Measurements from ENCODE around the gene TLR5.
A peak's percentile ranks its signal among the peaks of the same experiment; 100 is the strongest.

The TLR5 gene

GRCh38 chr1:223084464-223084866, 58.6 kb downstream of the TLR5 start:
- DNase-seq: no peak
- no peaks in the 10 kb centered on the region for H3K36me3 ChIP-seq
- H3K27me3 ChIP-seq: no peaks in the 10 kb centered on the region
- no peaks in the 10 kb centered on the region for H3K9me3 ChIP-seq
- H3K4me1 ChIP-seq: no peaks in the 10 kb centered on the region
- TF ChIP-seq, protein P1, sequence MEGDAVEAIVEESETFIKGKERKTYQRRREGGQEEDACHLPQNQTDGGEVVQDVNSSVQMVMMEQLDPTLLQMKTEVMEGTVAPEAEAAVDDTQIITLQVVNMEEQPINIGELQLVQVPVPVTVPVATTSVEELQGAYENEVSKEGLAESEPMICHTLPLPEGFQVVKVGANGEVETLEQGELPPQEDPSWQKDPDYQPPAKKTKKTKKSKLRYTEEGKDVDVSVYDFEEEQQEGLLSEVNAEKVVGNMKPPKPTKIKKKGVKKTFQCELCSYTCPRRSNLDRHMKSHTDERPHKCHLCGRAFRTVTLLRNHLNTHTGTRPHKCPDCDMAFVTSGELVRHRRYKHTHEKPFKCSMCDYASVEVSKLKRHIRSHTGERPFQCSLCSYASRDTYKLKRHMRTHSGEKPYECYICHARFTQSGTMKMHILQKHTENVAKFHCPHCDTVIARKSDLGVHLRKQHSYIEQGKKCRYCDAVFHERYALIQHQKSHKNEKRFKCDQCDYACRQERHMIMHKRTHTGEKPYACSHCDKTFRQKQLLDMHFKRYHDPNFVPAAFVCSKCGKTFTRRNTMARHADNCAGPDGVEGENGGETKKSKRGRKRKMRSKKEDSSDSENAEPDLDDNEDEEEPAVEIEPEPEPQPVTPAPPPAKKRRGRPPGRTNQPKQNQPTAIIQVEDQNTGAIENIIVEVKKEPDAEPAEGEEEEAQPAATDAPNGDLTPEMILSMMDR (IDR thresholded peaks at IDR 0.05; ENCODE audit: low read depth, low read length): no peak
- H3K4me3 ChIP-seq (ENCODE audit: low read depth, low read length): no peak overlapping the region

GRCh38 chr1:223083831-223084230, 59.2 kb downstream of the TLR5 start:
- no peaks in the 10 kb centered on the region for H3K36me3 ChIP-seq
- no peaks in the 10 kb centered on the region for H3K27me3 ChIP-seq
- H3K4me1 ChIP-seq: no peaks in the 10 kb centered on the region
- H3K9me3 ChIP-seq: no peaks in the 10 kb centered on the region
- DNase-seq: no peak
- no peak overlapping the region for H3K4me3 ChIP-seq (ENCODE audit: low read depth, low read length)
- TF ChIP-seq, protein P1 (IDR thresholded peaks at IDR 0.05; ENCODE audit: low read depth, low read length): no peak

DNA sequence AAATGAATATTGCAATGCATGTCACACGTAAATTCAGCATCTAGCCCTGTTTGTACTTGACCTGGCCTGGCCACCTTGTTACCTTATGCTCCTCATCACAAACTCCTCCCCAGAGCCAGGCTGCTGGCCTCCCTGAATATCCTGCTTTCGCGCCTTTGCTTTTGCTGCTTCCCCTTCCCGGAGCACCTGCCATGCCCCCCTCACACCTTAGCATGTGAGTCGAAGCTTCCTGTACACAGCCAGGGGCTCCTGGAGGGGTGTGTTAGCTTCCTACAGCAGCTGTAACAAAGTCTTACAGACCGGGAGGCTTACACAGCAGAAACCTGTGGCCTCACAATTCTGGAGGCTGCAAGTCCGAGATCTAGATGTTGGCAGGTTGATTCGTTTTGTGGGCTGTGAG, 60.1 kb downstream of the TLR5 start:
- Histone ChIP-seq H3K27me3 (no peaks in the 10 kb centered on the region), H3K4me1 (no peaks in the 10 kb centered on the region), H3K4me3 (ENCODE audit: low read depth, low read length) (no peak overlapping the region), H3K9me3 (no peaks in the 10 kb centered on the region), H3K36me3 (no peaks in the 10 kb centered on the region)
- DNase-seq: no peak
- TF ChIP-seq, protein P1 (IDR thresholded peaks at IDR 0.05; ENCODE audit: low read depth, low read length): no peak

- Histone ChIP-seq H3K4me1 (no peaks in the 10 kb centered on the region), H3K27me3 (no peaks in the 10 kb centered on the region), H3K9me3 (no peaks in the 10 kb centered on the region), H3K4me3 (ENCODE audit: low read depth, low read length) (peak overlapping the region; percentile 50), H3K36me3 (no peaks in the 10 kb centered on the region)
- TF ChIP-seq, protein P1 (IDR thresholded peaks at IDR 0.05; ENCODE audit: low read depth, low read length): peak; percentile 74
- DNase-seq: peak; percentile 90
Observed at GRCh38 chr1:223081181-223081994, 61.7 kb downstream of the TLR5 start.

- H3K4me1 ChIP-seq: no peaks in the 10 kb centered on the region
- TF ChIP-seq, protein P1 (IDR thresholded peaks at IDR 0.05; ENCODE audit: low read depth, low read length): no peak
- no peak overlapping the region for H3K4me3 ChIP-seq (ENCODE audit: low read depth, low read length)
- H3K36me3 ChIP-seq: no peaks in the 10 kb centered on the region
- H3K9me3 ChIP-seq: no peaks in the 10 kb centered on the region
- DNase-seq: no peak
- peaks cover 4% of the 10 kb centered on the region; the same call in 1 of the 2 replicates for H3K27me3 ChIP-seq
Observed at GRCh38 chr1:223079498-223079897, 63.5 kb downstream of the TLR5 start.

DNA sequence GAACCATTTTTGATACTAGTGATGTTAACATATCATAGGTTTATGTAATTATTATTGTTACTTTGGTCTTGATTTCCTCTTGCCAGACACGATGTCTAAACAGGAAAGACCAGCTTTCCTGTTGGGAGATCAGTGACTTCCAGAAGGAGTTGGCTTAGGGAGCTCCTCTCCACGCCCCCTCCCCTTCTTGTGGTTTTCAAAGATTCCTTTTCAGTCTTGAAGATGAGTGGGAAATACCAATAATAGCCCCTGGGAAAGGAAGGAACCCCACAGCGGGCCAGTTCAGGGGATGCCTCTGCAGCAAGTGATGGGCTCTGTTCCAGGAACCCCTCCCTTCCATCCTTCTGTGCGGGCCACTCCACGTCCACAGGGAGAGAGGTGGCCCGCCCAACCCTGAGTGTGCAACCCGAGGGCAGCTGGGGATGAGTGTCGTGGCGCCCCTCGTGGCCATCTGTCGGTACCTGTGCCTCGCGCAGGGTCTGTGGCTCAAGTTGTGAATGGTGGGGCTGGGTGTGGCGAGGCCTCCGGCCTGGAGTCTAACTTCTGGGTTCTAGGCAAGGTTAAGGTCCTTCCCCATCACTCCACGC, 65.7 kb downstream of the TLR5 start:
- TF ChIP-seq, protein P1 (IDR thresholded peaks at IDR 0.05; ENCODE audit: low read depth, low read length): no peak
- Histone ChIP-seq H3K9me3 (no peaks in the 10 kb centered on the region), H3K4me1 (no peaks in the 10 kb centered on the region), H3K36me3 (no peaks in the 10 kb centered on the region), H3K27me3 (peaks cover 11% of the 10 kb centered on the region; the same call in 1 of the 2 replicates), H3K4me3 (ENCODE audit: low read depth, low read length) (no peak overlapping the region)
- DNase-seq: no peak

Measured in BE2C (cell line).